Activated CD8-positive, alpha-beta T cell treated with anti-CD3 and anti-CD28 coated beads for 36 hours (primary cell): Measurements from ENCODE around the gene RAPGEF2. TPM values are rescaled to one million over a fixed set of nuclear protein-coding genes. Genes with fewer than 3 reads are reported as not detected.

Experiments used
- ATAC-seq: fragments of 200-7000 bp; cut with Tn5 transposase; one replicate; pipeline ENCODE4 v1.10.0; 2021; ENCODE audit warnings: mild to moderate bottlenecking, moderate library complexity
- CTCF ChIA-PET: fragments of 350-600 bp; sonication (Branson Sonifier 250); formaldehyde crosslinking; loops from one replicate; lab custom pipeline; 2021; ENCODE audit warnings: antibody characterized with exemption; lab: Charles Lee
- POLR2A ChIA-PET: fragments of 350-600 bp; sonication (Branson Sonifier 250); formaldehyde crosslinking; loops from one replicate; lab custom pipeline; 2021; ENCODE audit warnings: antibody characterized with exemption; lab: Charles Lee
- DNase-seq: peaks from one replicate; pipeline ENCODE4 v3.0.0-alpha.2; 2020
- H3K27ac Mint-ChIP-seq: one replicate; pipeline ENCODE4 v1.8.0; 2021; ENCODE audit warnings: mild to moderate bottlenecking, mixed read lengths
- H3K27me3 Mint-ChIP-seq: one replicate; pipeline ENCODE4 v1.8.0; 2021; ENCODE audit warnings: mixed read lengths
- H3K36me3 Mint-ChIP-seq: one replicate; pipeline ENCODE4 v1.8.0; 2021; ENCODE audit warnings: low read depth, mixed read lengths
- H3K4me1 Mint-ChIP-seq: one replicate; pipeline ENCODE4 v1.8.0; 2021; ENCODE audit warnings: low read depth, mixed read lengths
- H3K4me3 Mint-ChIP-seq: one replicate; pipeline ENCODE4 v1.8.0; 2021; ENCODE audit warnings: mild to moderate bottlenecking, moderate library complexity, mixed read lengths
- H3K9me3 Mint-ChIP-seq: one replicate; pipeline ENCODE4 v1.8.0; 2021; ENCODE audit warnings: mixed read lengths
- CTCF ChIP-seq: fragments of 200-600 bp; IDR thresholded peaks from one replicate; pipeline ENCODE4 v1.8.0; 2022; ENCODE audit warnings: antibody characterized with exemption, mild to moderate bottlenecking
- intact Hi-C: fragments of 100-400 bp; cut with micrococcal nuclease; formaldehyde crosslinking; loops from one replicate; pipeline ENCODE4 v1.10.0; 2022
- total RNA-seq, 2 experiments: library from RNA; stranded (reverse); gene quantifications; one replicate each; pipeline ENCODE4 v1.2.3, GENCODE V29; 2021

Gene RAPGEF2
- total RNA-seq, 2 experiments from 2014 or later: 13.7 to 14.8 TPM

GRCh38 chr4:159267869-159268285 lies 165.0 kb downstream of the RAPGEF2 start:
- Mint-ChIP-seq H3K9me3 (no peaks in the 10 kb centered on the region), H3K4me3 (no peak overlapping the region), H3K4me1 (peaks cover 5% of the 10 kb centered on the region), H3K36me3 (no peaks in the 10 kb centered on the region), H3K27me3 (no peaks in the 10 kb centered on the region), H3K27ac (no peak overlapping the region)
- ATAC-seq (no peak), DNase-seq (no peak)
- POLR2A ChIA-PET: no interaction called here
- intact Hi-C loops: no loop called here
- CTCF ChIA-PET: no interaction called here
- TF ChIP-seq CTCF: no peak

DNA sequence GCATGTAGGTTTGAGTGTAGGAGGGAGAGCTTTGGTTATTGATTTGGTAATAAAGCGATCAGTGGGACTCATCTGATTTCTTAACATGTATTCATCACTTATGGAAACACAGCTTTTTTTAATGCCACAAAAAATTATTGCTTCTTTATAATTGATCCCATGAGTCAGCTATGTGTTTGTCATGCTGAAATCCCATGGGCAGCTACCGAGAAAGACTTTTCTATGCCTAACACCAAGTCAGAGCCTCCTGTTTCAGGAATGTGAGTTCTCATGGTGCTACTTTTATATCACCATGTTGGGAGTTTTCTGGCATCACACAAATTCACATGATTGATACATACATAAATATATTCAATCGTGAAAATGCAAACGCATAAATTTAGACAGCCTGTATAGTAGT lies 165.7 kb downstream of the RAPGEF2 start:
- ATAC-seq: no peak
- ChIA-PET POLR2A (no interaction called here), CTCF (no interaction called here)
- Mint-ChIP-seq H3K36me3 (no peaks in the 10 kb centered on the region), H3K9me3 (no peaks in the 10 kb centered on the region), H3K4me1 (peaks cover 8% of the 10 kb centered on the region), H3K27me3 (no peaks in the 10 kb centered on the region), H3K27ac (no peak overlapping the region), H3K4me3 (no peak overlapping the region)
- no peak for DNase-seq
- no peak for TF ChIP-seq CTCF
- intact Hi-C loops: no loop called here

DNA sequence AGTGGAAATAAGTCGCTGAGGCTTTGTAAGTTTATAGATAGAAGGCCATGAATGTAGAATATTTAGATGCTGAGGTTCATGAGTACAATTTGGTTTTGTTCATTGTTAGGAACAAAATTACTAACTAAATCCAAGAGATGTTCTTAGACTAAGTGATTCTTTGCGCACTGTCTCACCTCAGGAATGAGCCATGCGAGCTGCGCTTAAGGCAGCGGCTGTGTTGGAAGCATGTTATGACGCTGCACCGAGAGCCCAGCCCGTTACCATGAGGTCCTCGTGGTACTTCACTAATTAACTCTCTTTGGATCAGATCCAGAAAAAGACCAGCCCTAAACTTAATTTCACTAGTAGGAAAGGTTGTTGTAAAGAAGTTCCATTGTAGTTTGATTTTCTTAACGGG lies 166.2 kb downstream of the RAPGEF2 start:
- TF ChIP-seq CTCF: no peak
- H3K4me3 Mint-ChIP-seq: no peak overlapping the region
- ATAC-seq: no peak
- no peaks in the 10 kb centered on the region for H3K9me3 Mint-ChIP-seq
- intact Hi-C loops: no loop called here
- ChIA-PET CTCF (no interaction called here), POLR2A (no interaction called here)
- H3K27me3 Mint-ChIP-seq: no peaks in the 10 kb centered on the region
- H3K4me1 Mint-ChIP-seq: peaks cover 8% of the 10 kb centered on the region
- no peak overlapping the region for H3K27ac Mint-ChIP-seq
- H3K36me3 Mint-ChIP-seq: no peaks in the 10 kb centered on the region
- no peak for DNase-seq

GRCh38 chr4:159269956-159270355 lies 167.1 kb downstream of the RAPGEF2 start:
- ATAC-seq: no peak
- intact Hi-C loops: no loop called here
- POLR2A ChIA-PET: no interaction called here

GRCh38 chr4:159271856-159272255 lies 169.0 kb downstream of the RAPGEF2 start:
- ChIA-PET CTCF (no interaction called here), POLR2A (no interaction called here)
- H3K27ac Mint-ChIP-seq: no peak overlapping the region
- no peaks in the 10 kb centered on the region for H3K27me3 Mint-ChIP-seq
- TF ChIP-seq CTCF: no peak
- no peaks in the 10 kb centered on the region for H3K9me3 Mint-ChIP-seq
- H3K4me3 Mint-ChIP-seq: no peak overlapping the region
- DNase-seq (no peak), ATAC-seq (no peak)
- H3K36me3 Mint-ChIP-seq: no peaks in the 10 kb centered on the region
- intact Hi-C loops: no loop called here
- peaks cover 8% of the 10 kb centered on the region for H3K4me1 Mint-ChIP-seq

More at GRCh38 chr4:159269956-159270355, 167.1 kb downstream of the RAPGEF2 start:
- Mint-ChIP-seq H3K27ac (no peak overlapping the region), H3K9me3 (no peaks in the 10 kb centered on the region), H3K27me3 (no peaks in the 10 kb centered on the region), H3K36me3 (no peaks in the 10 kb centered on the region), H3K4me3 (no peak overlapping the region), H3K4me1 (peaks cover 8% of the 10 kb centered on the region)
- TF ChIP-seq CTCF: no peak
- DNase-seq: no peak
- CTCF ChIA-PET: no interaction called here
